NCI-H526 (cell line): ENCODE data around the gene NXPH1.
"Not testable (repeated sequence)": the region's sequence is repeated elsewhere in the genome, so short reads cannot be mapped to it uniquely, and the experiment has no call there.

ENCODE experiments used
- DNase-seq, 2 experiments: peaks; one replicate each; lab custom pipeline; 2025; lab: John Stamatoyannopoulos, UW

Gene NXPH1

DNA sequence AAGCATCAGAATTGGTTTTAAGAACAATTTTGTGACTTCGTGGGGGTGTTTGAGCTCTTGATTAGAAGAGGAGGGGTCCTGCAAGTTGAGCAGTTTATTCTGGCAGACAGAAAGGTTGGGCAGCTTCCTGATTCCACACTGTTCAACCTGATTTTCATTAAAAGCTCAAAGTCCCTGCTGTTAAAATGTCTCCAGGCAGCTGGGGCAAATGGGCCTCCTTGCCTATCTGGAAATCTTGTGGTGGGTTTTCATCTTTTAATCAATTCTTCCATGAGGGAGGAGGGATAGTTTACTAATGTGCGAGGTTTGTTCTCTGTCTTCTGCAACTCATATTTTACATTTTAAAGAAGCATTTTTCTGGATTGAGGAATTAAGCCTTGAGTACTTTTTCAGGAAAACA is 276.7 kb downstream of the NXPH1 start:
- DNase-seq = no peak

DNA sequence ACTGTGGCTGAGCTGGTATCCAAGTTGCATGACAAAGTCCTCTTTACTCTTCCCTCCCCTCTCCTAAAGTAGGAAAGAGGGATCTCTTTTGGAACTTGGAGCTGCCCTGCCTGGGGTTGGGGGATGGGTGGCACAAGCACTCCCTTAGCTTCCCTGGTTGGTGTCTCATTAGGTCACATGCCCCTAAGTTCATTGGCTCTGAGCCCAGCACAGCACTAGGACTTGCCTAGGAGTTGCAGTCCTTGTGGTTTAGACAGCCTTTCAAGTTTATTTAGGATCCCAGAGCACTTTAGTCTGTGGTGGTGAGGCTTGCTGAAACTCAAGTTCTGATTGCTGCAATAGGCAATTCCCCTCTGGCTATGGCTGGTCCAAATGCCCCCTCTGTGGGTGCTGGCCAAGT is 281.4 kb downstream of the NXPH1 start:
- no peak for DNase-seq

GRCh38 chr7:8719102-8719501 is 285.7 kb downstream of the NXPH1 start:
- DNase-seq = peak in 1 of 2 experiments; percentile 27

- DNase-seq = peak; percentile 63 to 90
Measured at GRCh38 chr7:8724080-8724718, 290.8 kb downstream of the NXPH1 start.

DNA sequence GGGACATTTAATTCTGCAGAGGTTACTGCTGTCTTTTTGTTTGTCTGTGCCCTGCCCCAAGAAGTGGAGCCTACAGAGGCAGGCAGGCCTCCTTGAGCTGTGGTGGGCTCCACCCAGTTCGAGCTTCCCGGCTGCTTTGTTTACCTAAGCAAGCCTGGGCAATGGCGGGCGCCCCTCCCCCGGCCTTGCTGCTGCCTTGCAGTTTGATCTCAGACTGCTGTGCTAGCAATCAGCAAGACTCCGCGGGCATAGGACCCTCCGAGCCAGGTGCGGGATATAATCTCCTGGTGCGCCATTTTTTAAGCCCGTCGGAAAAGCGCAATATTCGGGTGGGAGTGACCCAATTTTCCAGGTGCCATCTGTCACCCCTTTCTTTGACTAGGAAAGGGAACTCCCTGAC is 298.3 kb downstream of the NXPH1 start:
- DNase-seq = not testable (repeated sequence)

GRCh38 chr7:8739837-8740236 is 306.4 kb downstream of the NXPH1 start:
- DNase-seq = no peak

GRCh38 chr7:8742837-8743236 is 309.4 kb downstream of the NXPH1 start:
- no peak for DNase-seq

DNA sequence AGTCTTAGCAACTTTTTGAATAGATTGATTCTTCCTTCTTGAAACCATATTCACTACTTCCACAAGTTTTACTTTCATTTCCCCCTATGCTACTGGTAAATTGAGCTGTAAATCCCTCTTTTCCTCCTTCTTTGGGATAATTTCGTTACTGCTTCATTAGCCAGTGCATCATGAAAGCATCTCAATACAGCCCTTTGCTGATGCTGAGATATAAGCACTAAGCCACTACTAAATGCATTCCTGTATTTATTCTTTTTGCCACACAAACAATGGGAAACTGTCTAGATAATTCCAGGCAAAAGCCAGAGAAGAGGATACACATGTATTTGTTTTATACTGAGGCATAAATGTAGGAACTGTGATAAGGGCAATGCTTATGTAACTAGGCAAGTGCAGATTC is 313.9 kb downstream of the NXPH1 start:
- no peak for DNase-seq

- no peak for DNase-seq
Measured at GRCh38 chr7:8751557-8752231, 318.3 kb downstream of the NXPH1 start.

DNA sequence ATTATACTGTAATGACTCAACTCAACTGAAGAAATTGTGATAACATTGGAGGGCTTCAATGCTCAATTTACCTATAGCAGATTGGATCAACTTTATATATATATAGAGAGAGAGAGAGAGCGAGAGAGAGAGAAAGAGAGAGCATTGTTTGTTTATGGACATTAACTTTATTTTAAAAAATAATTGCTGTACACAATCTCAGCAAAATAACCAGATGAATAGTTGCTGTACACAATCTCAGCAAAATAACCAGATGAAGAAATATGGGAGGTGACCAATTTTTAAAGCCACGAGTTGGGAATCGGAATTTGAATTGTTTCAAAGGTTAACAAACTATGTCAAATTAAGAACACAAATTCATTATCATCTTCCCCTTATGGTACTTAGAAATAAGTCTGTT is 319.9 kb downstream of the NXPH1 start:
- no peak for DNase-seq

DNA sequence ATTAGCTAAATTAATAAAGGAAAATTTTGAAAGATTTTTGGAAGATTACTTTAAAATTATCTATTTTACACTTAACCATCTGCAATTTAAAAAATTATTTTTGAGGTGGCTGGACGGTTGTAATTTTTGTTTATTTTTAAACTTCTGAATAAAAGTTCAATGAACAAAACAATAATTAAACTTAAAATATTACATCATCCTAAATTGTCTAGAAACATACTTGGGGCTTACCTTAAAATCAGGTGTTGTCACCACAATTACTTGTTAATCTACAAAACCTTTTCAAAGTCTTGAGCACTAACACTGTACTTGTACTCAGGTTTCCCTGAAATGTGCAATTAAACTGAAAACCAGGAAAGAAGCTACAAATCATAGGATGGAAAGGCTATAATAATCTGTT is 328.3 kb downstream of the NXPH1 start:
- no peak for DNase-seq

DNA sequence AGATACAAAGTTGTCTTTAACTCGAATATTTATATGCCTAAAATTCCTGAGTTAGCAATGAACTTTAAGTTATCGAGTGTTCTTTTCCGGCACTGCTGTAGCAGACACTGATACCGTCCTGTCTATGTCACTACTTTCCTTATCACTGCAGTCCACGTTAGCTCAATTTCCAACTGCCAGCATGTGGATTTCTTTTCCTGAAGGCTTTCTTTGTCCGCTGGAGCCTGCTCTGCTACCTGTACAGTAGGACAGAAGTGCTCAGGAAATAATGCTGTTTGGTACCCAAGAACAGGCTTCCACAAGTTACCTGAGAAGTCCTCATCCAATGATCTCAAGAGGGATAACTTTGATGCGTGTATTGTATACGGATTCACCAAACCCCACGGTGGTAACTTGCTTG is 329.4 kb downstream of the NXPH1 start:
- DNase-seq = peak; percentile 65 to 80

GRCh38 chr7:8765374-8765773 is 332.0 kb downstream of the NXPH1 start:
- DNase-seq = no peak

DNA sequence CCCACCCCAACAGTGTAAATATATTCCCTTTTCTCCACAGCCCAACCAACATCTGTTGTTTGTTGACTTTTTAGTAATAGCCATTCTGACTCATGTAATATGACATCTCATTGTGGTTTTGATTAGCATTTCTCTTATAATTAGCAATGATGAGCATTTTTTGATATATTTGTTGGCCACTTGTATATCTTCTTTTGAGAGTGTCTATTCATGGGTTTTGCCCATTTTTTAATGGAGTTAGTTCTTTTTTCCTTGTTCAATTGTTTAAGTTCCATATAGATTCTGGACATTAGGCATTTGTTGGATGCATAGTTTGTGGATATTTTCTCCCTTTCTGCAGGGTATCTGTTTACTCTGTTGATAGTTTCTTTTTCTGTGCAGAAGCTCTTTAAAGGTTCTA is 340.1 kb downstream of the NXPH1 start:
- no peak for DNase-seq

DNA sequence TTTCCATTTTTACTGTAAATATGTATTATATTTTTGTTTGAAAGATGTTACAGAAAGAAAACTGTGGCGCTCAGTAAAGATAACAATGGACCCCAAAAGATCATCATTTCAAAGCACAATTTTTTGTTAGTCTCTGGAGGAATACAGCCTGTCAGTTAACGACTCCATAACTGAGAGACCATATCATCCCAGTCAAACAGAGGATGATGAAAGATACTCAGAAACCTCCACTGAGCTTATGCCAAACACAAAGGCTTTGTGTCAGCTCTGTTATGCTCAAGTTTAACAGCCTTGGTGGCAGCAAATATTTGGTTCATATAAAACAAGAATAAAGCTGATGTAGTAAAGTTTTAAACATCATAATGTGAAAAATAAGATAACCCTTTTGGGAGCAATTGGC is 345.1 kb downstream of the NXPH1 start:
- DNase-seq = no peak

GRCh38 chr7:8781166-8781565 is 347.8 kb downstream of the NXPH1 start:
- DNase-seq = no peak

GRCh38 chr7:8783229-8783628 is 349.8 kb downstream of the NXPH1 start:
- DNase-seq = no peak

DNA sequence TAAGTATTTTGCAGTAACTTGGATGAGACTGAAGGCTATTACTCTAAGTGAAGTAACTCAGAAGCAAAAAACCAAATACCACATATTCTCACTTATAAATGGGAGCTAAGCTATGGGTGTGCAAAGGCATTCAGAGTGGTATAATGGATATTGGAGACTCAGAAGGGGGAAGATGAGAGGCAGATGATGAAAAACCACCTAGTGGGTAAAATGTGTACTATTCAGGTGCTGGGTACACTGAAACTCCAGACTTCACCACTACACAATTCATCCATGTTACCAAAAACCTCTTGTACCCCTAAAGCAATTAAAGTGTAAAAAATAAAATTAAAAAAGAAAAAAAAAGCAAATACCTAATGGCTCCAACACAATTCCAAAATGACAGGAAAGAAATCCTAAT is 351.7 kb downstream of the NXPH1 start:
- DNase-seq = no peak

- no peak for DNase-seq
Measured at GRCh38 chr7:8800986-8801385, 367.6 kb downstream of the NXPH1 start.
